OCI-LY7 (cell line): ENCODE data around the gene SLC10A7. TPM values are rescaled to one million over a fixed set of nuclear protein-coding genes. Genes with fewer than 3 reads are reported as not detected.

Source experiments
- BruUV-seq: library from RNA; stranded (reverse); fragments of 400-500 nt; replicated peaks from 2 replicates; lab custom pipeline; 2021; lab: Mats Ljungman, UMichigan
- CTCF ChIA-PET: fragments of 300-600 bp; sonication (Branson Sonifier 250); formaldehyde crosslinking; loops from one replicate; lab custom pipeline; 2022; ENCODE audit warnings: antibody characterized with exemption; ENCODE audit not compliant: unreplicated experiment; lab: Charles Lee
- POLR2A ChIA-PET: fragments of 300-600 bp; sonication (Branson Sonifier 250); formaldehyde crosslinking; loops from one replicate; lab custom pipeline; 2022; ENCODE audit warnings: antibody characterized with exemption; lab: Charles Lee
- DNase-seq: peaks from one replicate; pipeline ENCODE4 v3.0.0-alpha.2; 2015; ENCODE audit warnings: low spot score
- H2AFZ ChIP-seq: fragments of 200-600 bp; sonication (generic), shearing (Covaris generic); 2 replicates; pipeline ENCODE4 v1.6.1; 2014; ENCODE audit warnings: mild to moderate bottlenecking, antibody characterized with exemption, low read length, moderate library complexity
- H3K27ac ChIP-seq: fragments of 200-600 bp; sonication (generic); 2 replicates; pipeline ENCODE4 v1.5.1; 2014; ENCODE audit warnings: mixed run types, low read depth, mild to moderate bottlenecking, moderate library complexity, low read length, inconsistent platforms; ENCODE audit not compliant: poor library complexity, severe bottlenecking
- H3K36me3 ChIP-seq: fragments of 200-600 bp; sonication (generic); 2 replicates; pipeline ENCODE4 v1.6.1; 2014; ENCODE audit warnings: mild to moderate bottlenecking, antibody characterized with exemption, low read length, moderate library complexity, mixed read lengths; ENCODE audit not compliant: insufficient read depth
- H3K4me1 ChIP-seq: fragments of 200-600 bp; sonication (generic); 2 replicates; pipeline ENCODE4 v1.5.1; 2014; ENCODE audit warnings: mild to moderate bottlenecking, low read length; ENCODE audit not compliant: insufficient read depth, poor library complexity, severe bottlenecking
- H3K4me2 ChIP-seq: fragments of 200-600 bp; sonication (generic); 2 replicates; pipeline ENCODE4 v1.6.1; 2014; ENCODE audit warnings: mild to moderate bottlenecking, low read length
- H3K4me3 ChIP-seq: fragments of 200-600 bp; sonication (generic); 2 replicates; pipeline ENCODE4 v1.5.1; 2014; ENCODE audit warnings: mild to moderate bottlenecking, low read depth, low read length; ENCODE audit not compliant: poor library complexity, severe bottlenecking
- H3K79me2 ChIP-seq: fragments of 200-600 bp; sonication (generic); 2 replicates; pipeline ENCODE4 v1.6.1; 2016; ENCODE audit warnings: low read depth, mild to moderate bottlenecking, low read length, moderate library complexity, mixed read lengths; ENCODE audit not compliant: insufficient read depth
- H3K9me2 ChIP-seq: fragments of 200-600 bp; sonication (generic); 2 replicates; pipeline ENCODE4 v1.6.1; 2016; ENCODE audit warnings: mild to moderate bottlenecking, low read length, mixed read lengths; ENCODE audit not compliant: insufficient read depth
- H3K9me3 ChIP-seq: fragments of 200-600 bp; sonication (generic); 2 replicates; pipeline ENCODE4 v1.6.1; 2014; ENCODE audit warnings: mild to moderate bottlenecking, mixed run types, low read length, mixed read lengths
- H4K20me1 ChIP-seq: fragments of 200-600 bp; sonication (generic); 2 replicates; pipeline ENCODE4 v1.6.1; 2014; ENCODE audit warnings: mild to moderate bottlenecking, antibody characterized with exemption, low read length, moderate library complexity, mixed read lengths; ENCODE audit not compliant: insufficient read depth
- EZH2phosphoT487 ChIP-seq: fragments of 200-600 bp; sonication (generic); IDR thresholded peaks from 2 replicates; pipeline ENCODE4 v1.6.1; 2018; ENCODE audit warnings: low read depth, borderline replicate concordance, mild to moderate bottlenecking, mixed run types, antibody characterized with exemption, low read length, moderate library complexity, mixed read lengths
- intact Hi-C: fragments of 100-400 bp; cut with micrococcal nuclease; formaldehyde crosslinking; loops from one replicate; pipeline ENCODE4 v1.10.0; 2022; ENCODE audit not compliant: unreplicated experiment
- total RNA-seq, 2 experiments: library from RNA; depleted of rRNA in 1 of 2; stranded (reverse); fragments of >200 nt in 1 of 2; shearing (Covaris generic) in 1 of 2; gene quantifications; 2 replicates each; pipeline ENCODE4 v1.2.3, GENCODE V29; 2014 to 2022
- TF ChIP-seq, protein P1 (sequence below): fragments of 200-600 bp; sonication (generic); conservative IDR thresholded peaks from 2 replicates; pipeline ENCODE4 v1.5.1; 2014; ENCODE audit warnings: mild to moderate bottlenecking, antibody characterized with exemption, low read length, moderate library complexity, mixed read lengths

SLC10A7 gene
- total RNA-seq, 2 experiments from 2014 or later: 16.8 to 18.9 TPM

DNA sequence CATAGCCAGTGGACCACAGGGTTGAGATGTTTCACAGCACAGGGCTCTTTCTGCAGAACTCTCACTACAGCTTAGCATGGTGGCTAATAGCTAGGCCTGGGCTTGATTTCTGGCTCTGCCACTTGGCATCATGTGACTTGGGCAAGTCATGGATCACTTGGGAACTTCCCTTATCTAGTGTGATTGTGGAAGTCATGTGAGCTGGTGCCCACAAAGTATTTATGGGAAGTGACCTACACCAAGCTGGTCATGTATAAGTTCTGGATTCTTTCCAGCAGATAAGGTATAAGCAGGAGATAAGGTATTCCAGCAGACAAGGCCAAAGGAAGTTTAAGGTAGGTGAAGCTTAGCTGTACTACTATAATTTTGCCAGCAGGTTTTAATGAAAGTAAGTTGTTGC lies 246.4 kb downstream of the SLC10A7 start:
- no peaks in the 10 kb centered on the region for H3K4me1 ChIP-seq
- no peak for DNase-seq
- no TSS peak for BruUV-seq
- H2AFZ ChIP-seq: no peak overlapping the region
- no peaks in the 10 kb centered on the region for H4K20me1 ChIP-seq
- H3K4me3 ChIP-seq: no peak overlapping the region
- intact Hi-C loops: no loop called here
- H3K9me3 ChIP-seq: no peaks in the 10 kb centered on the region
- H3K27ac ChIP-seq: no peak overlapping the region
- H3K9me2 ChIP-seq: no peaks in the 10 kb centered on the region
- ChIA-PET CTCF (no interaction called here), POLR2A (interaction anchor here (0.5 to 1.3 kb wide), 5 partner anchors 11 to 1041 kb away, joined by 3 to 5 read pairs (median 4); no protein-coding TSS in a partner anchor)
- no peak overlapping the region for H3K4me2 ChIP-seq
- TF ChIP-seq, protein P1, sequence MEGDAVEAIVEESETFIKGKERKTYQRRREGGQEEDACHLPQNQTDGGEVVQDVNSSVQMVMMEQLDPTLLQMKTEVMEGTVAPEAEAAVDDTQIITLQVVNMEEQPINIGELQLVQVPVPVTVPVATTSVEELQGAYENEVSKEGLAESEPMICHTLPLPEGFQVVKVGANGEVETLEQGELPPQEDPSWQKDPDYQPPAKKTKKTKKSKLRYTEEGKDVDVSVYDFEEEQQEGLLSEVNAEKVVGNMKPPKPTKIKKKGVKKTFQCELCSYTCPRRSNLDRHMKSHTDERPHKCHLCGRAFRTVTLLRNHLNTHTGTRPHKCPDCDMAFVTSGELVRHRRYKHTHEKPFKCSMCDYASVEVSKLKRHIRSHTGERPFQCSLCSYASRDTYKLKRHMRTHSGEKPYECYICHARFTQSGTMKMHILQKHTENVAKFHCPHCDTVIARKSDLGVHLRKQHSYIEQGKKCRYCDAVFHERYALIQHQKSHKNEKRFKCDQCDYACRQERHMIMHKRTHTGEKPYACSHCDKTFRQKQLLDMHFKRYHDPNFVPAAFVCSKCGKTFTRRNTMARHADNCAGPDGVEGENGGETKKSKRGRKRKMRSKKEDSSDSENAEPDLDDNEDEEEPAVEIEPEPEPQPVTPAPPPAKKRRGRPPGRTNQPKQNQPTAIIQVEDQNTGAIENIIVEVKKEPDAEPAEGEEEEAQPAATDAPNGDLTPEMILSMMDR: no peak
- TF ChIP-seq EZH2phosphoT487: no peak
- no peaks in the 10 kb centered on the region for H3K79me2 ChIP-seq
- no peaks in the 10 kb centered on the region for H3K36me3 ChIP-seq

DNA sequence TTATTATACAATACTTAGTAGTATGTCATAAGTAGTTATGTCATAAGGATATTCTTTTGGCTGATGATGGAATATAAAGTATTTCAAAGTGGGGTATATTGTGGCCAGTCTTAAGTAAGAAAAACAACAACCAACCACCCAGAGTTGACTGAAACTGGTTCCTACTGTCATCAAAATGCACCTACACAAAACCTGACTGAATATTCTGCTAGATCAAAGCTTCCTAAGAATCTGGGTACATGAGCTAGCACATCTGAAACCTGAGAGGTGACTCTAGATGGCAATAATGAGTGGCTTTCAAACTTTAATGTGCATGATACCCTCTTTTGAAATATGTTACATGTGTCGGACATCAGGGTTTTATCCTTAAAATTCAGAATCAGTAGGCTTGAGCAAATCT lies 247.0 kb downstream of the SLC10A7 start:
- Histone ChIP-seq H3K4me1 (peaks cover 2% of the 10 kb centered on the region), H3K36me3 (no peaks in the 10 kb centered on the region), H3K9me2 (no peaks in the 10 kb centered on the region), H3K9me3 (no peaks in the 10 kb centered on the region), H3K27ac (no peak overlapping the region), H3K4me2 (no peak overlapping the region), H3K4me3 (no peak overlapping the region), H4K20me1 (no peaks in the 10 kb centered on the region), H3K79me2 (no peaks in the 10 kb centered on the region), H2AFZ (no peak overlapping the region)
- intact Hi-C loops: no loop called here
- DNase-seq: no peak
- ChIA-PET POLR2A (interaction anchor here (0.5 to 1.3 kb wide), 4 partner anchors 11 to 1040 kb away, joined by 3 to 5 read pairs (median 4); no protein-coding TSS in a partner anchor), CTCF (no interaction called here)
- no TSS peak for BruUV-seq
- TF ChIP-seq, protein P1: no peak
- TF ChIP-seq EZH2phosphoT487: no peak

DNA sequence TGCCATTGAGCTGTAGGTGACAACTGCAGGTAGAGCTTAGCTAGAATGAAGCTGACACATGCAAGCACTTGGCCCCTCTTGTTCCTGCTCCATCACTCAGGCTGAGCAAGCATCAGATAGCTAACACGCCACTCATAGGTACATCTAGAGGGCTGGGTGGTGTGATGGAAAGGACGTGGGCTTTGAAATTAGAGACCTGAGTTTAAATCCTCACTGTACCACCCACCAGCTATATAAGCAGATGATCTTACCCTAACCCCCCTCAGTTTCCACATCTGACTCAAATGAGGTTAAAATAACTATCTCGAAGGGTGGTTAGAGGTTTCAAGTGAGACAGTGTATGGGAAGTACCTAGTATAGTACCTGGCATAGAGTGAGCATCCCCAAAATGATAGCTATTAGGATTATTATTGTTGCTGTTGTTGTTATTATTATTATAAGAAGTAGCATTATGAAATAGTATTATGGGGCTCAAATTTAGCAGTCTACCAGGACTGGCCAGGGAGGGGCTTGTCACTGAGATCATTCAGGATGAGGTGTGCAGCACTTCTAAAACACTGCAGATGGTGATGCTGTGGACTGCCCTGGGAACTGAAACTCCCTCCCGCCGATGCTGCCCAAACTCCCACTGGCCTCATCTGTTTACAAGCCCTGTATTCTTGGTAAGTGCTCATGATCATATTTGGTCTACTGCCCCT lies 248.4 kb downstream of the SLC10A7 start:
- Histone ChIP-seq H3K36me3 (no peaks in the 10 kb centered on the region), H4K20me1 (no peaks in the 10 kb centered on the region), H2AFZ (no peak overlapping the region), H3K4me3 (no peak overlapping the region), H3K9me2 (no peaks in the 10 kb centered on the region), H3K79me2 (no peaks in the 10 kb centered on the region), H3K9me3 (no peaks in the 10 kb centered on the region), H3K27ac (no peak overlapping the region), H3K4me2 (no peak overlapping the region), H3K4me1 (peaks cover 12% of the 10 kb centered on the region)
- POLR2A ChIA-PET: interaction anchor here (0.5 to 1.1 kb wide), 4 partner anchors 17 to 136 kb away, joined by 3 to 7 read pairs (median 6); no protein-coding TSS in a partner anchor
- no TSS peak for BruUV-seq
- CTCF ChIA-PET: interaction anchor here (0.7 kb wide), 1 partner anchor 11 kb away, joined by 3 read pairs; no protein-coding TSS in a partner anchor
- DNase-seq: no peak
- TF ChIP-seq, protein P1: no peak
- no peak for TF ChIP-seq EZH2phosphoT487
- intact Hi-C loops: no loop called here
